Trophoblast cell (in vitro differentiated cells and primary cell): ENCODE results near the gene PSMD10.

Source experiments
- DNase-seq, 2 donors: peaks; one replicate each; pipeline ENCODE4 v3.0.0-alpha.2; 2016
- H2AFZ ChIP-seq: 2 replicates; pipeline ENCODE4 v1.6.1; 2013; ENCODE audit warnings: low read length, moderate library complexity, mild to moderate bottlenecking; ENCODE audit not compliant: insufficient read depth, poor library complexity
- H2AK5ac ChIP-seq: 2 replicates; pipeline ENCODE4 v1.6.1; 2013; ENCODE audit warnings: mild to moderate bottlenecking, low read length
- H2BK120ac ChIP-seq: 2 replicates; pipeline ENCODE4 v1.6.1; 2013; ENCODE audit warnings: low read length, mild to moderate bottlenecking, moderate library complexity; ENCODE audit not compliant: insufficient read depth, poor library complexity
- H2BK12ac ChIP-seq: 2 replicates; pipeline ENCODE4 v1.6.1; 2013; ENCODE audit warnings: mild to moderate bottlenecking, low read length, moderate library complexity
- H2BK5ac ChIP-seq: 2 replicates; pipeline ENCODE4 v1.6.1; 2013; ENCODE audit warnings: low read length, low read depth, moderate library complexity, mild to moderate bottlenecking; ENCODE audit not compliant: poor library complexity
- H3K14ac ChIP-seq: 2 replicates; pipeline ENCODE4 v1.6.1; 2013; ENCODE audit warnings: mild to moderate bottlenecking, low read length
- H3K18ac ChIP-seq: 2 replicates; pipeline ENCODE4 v1.6.1; 2013; ENCODE audit warnings: mild to moderate bottlenecking, low read length
- H3K23ac ChIP-seq: 2 replicates; pipeline ENCODE4 v1.6.1; 2013; ENCODE audit warnings: low read length
- H3K27ac ChIP-seq: 2 replicates; pipeline ENCODE4 v1.5.1; 2013; ENCODE audit warnings: low read depth, mild to moderate bottlenecking, inconsistent platforms, low read length, moderate library complexity
- H3K27me3 ChIP-seq: 2 replicates; pipeline ENCODE4 v1.6.1; 2013; ENCODE audit warnings: inconsistent platforms, mild to moderate bottlenecking, low read length, moderate library complexity; ENCODE audit not compliant: insufficient read depth
- H3K36me3 ChIP-seq, 2 experiments: 1 replicate in 1 of 2; 2 replicates in 1 of 2; pipeline ENCODE4 v1.6.1; 2013; ENCODE audit warnings: low read length in 2 of 2, mild to moderate bottlenecking in 2 of 2, moderate library complexity in 1 of 2; ENCODE audit not compliant: insufficient read depth in 2 of 2, control insufficient read depth in 1 of 2
- H3K4ac ChIP-seq: 2 replicates; pipeline ENCODE4 v1.6.1; 2013; ENCODE audit warnings: low read depth, mild to moderate bottlenecking, low read length, moderate library complexity
- H3K4me1 ChIP-seq, 2 experiments: 1 replicate in 1 of 2; 2 replicates in 1 of 2; pipeline ENCODE4 v1.6.1; 2013; ENCODE audit warnings: low read length in 2 of 2, mild to moderate bottlenecking in 2 of 2, moderate library complexity in 1 of 2; ENCODE audit not compliant: insufficient read depth in 2 of 2, control insufficient read depth in 1 of 2
- H3K4me2 ChIP-seq: 2 replicates; pipeline ENCODE4 v1.6.1; 2013; ENCODE audit warnings: inconsistent platforms, mild to moderate bottlenecking, low read length, moderate library complexity
- H3K4me3 ChIP-seq: 2 replicates; pipeline ENCODE4 v1.5.1; 2013; ENCODE audit warnings: mild to moderate bottlenecking, low read depth, low read length, inconsistent platforms
- H3K79me1 ChIP-seq: one replicate; pipeline ENCODE4 v1.6.1; 2013; ENCODE audit warnings: low read length
- H3K79me2 ChIP-seq: 2 replicates; pipeline ENCODE4 v1.6.1; 2013; ENCODE audit warnings: low read length, mild to moderate bottlenecking; ENCODE audit not compliant: control insufficient read depth, insufficient read depth, poor library complexity
- H3K9ac ChIP-seq: 2 replicates; pipeline ENCODE4 v1.6.1; 2013; ENCODE audit warnings: mild to moderate bottlenecking, low read length
- H3K9me3 ChIP-seq: 2 replicates; pipeline ENCODE4 v1.6.1; 2013; ENCODE audit warnings: low read depth, mild to moderate bottlenecking, control low read depth, inconsistent platforms, low read length; ENCODE audit not compliant: insufficient read depth
- H4K12ac ChIP-seq: 2 replicates; pipeline ENCODE4 v1.6.1; 2013; ENCODE audit warnings: low read depth, mild to moderate bottlenecking, low read length, moderate library complexity
- H4K8ac ChIP-seq: 2 replicates; pipeline ENCODE4 v1.6.1; 2013; ENCODE audit warnings: low read depth, mild to moderate bottlenecking, low read length, moderate library complexity
- H4K91ac ChIP-seq: one replicate; pipeline ENCODE4 v1.6.1; 2013; ENCODE audit warnings: low read depth, mild to moderate bottlenecking, low read length, moderate library complexity
- WGBS: extraction: QIAGEN DNeasy Blood & Tissue Kit; methylation state at CpG from one replicate; pipeline ENCODE4 v1.1.7; 2013; ENCODE audit warnings: missing lambda C conversion rate; ENCODE audit not compliant: insufficient read length, insufficient coverage; ENCODE audit errors: extremely low coverage; 5-methylcytosine and 5-hydroxymethylcytosine counted together

PSMD10 gene

GRCh38 chrX:108064613-108065012, 26.7 kb downstream of the PSMD10 start:
- H3K4me3 ChIP-seq, result no peak overlapping the region
- H3K9ac ChIP-seq, result no peak overlapping the region
- no peak overlapping the region for H4K8ac ChIP-seq
- no peak overlapping the region for H3K4ac ChIP-seq
- no peaks in the 10 kb centered on the region for H3K9me3 ChIP-seq
- no peak overlapping the region for H3K23ac ChIP-seq
- H2AFZ ChIP-seq, result no peak overlapping the region
- no peak for DNase-seq
- no peaks in the 10 kb centered on the region for H3K36me3 ChIP-seq
- no peak overlapping the region for H3K4me2 ChIP-seq
- H2BK12ac ChIP-seq, result no peak overlapping the region
- H3K79me2 ChIP-seq, result no peaks in the 10 kb centered on the region
- no peaks in the 10 kb centered on the region for H3K4me1 ChIP-seq
- H4K12ac ChIP-seq, result no peak overlapping the region
- no peak overlapping the region for H3K18ac ChIP-seq
- no peaks in the 10 kb centered on the region for H3K27me3 ChIP-seq
- H3K14ac ChIP-seq, result no peak overlapping the region
- H3K27ac ChIP-seq, result no peak overlapping the region
- WGBS, result no CpG with 5 or more reads among the region's 2 CpGs
- no peaks in the 10 kb centered on the region for H3K79me1 ChIP-seq
- no peak overlapping the region for H4K91ac ChIP-seq
- no peak overlapping the region for H2BK5ac ChIP-seq
- no peak overlapping the region for H2AK5ac ChIP-seq
- H2BK120ac ChIP-seq, result no peak overlapping the region

GRCh38 chrX:108064001-108064400, 27.3 kb downstream of the PSMD10 start:
- no peak overlapping the region for H4K91ac ChIP-seq
- no peak for DNase-seq
- H3K27me3 ChIP-seq, result no peaks in the 10 kb centered on the region
- no peak overlapping the region for H3K4ac ChIP-seq
- H3K4me3 ChIP-seq, result no peak overlapping the region
- H4K12ac ChIP-seq, result no peak overlapping the region
- no peak overlapping the region for H3K23ac ChIP-seq
- H2AK5ac ChIP-seq, result no peak overlapping the region
- no peaks in the 10 kb centered on the region for H3K79me2 ChIP-seq
- no peak overlapping the region for H2BK5ac ChIP-seq
- no peak overlapping the region for H3K18ac ChIP-seq
- H3K79me1 ChIP-seq, result no peaks in the 10 kb centered on the region
- H3K4me2 ChIP-seq, result no peak overlapping the region
- no peak overlapping the region for H3K9ac ChIP-seq
- no peak overlapping the region for H3K27ac ChIP-seq
- no peaks in the 10 kb centered on the region for H3K36me3 ChIP-seq
- H3K4me1 ChIP-seq, result no peaks in the 10 kb centered on the region
- no peaks in the 10 kb centered on the region for H3K9me3 ChIP-seq
- no CpG with 5 or more reads among the region's 1 CpG for WGBS
- H2AFZ ChIP-seq, result no peak overlapping the region
- no peak overlapping the region for H2BK120ac ChIP-seq
- H3K14ac ChIP-seq, result no peak overlapping the region
- no peak overlapping the region for H2BK12ac ChIP-seq
- no peak overlapping the region for H4K8ac ChIP-seq

- Histone ChIP-seq H3K9me3 (no peaks in the 10 kb centered on the region), H2AK5ac (no peak overlapping the region), H4K91ac (no peak overlapping the region), H3K4me3 (no peak overlapping the region), H3K27me3 (no peaks in the 10 kb centered on the region), H3K18ac (no peak overlapping the region), H2BK120ac (no peak overlapping the region), H3K9ac (no peak overlapping the region), H3K4ac (no peak overlapping the region), H3K4me1 (no peaks in the 10 kb centered on the region), H3K79me1 (no peaks in the 10 kb centered on the region), H2AFZ (no peak overlapping the region), H3K36me3 (no peaks in the 10 kb centered on the region), H3K14ac (no peak overlapping the region), H3K23ac (no peak overlapping the region), H4K8ac (no peak overlapping the region), H2BK5ac (no peak overlapping the region), H3K79me2 (no peaks in the 10 kb centered on the region), H3K27ac (no peak overlapping the region), H2BK12ac (no peak overlapping the region), H4K12ac (no peak overlapping the region), H3K4me2 (no peak overlapping the region)
- no peak for DNase-seq
- WGBS, result no CpG with 5 or more reads among the region's 1 CpG
Measured at GRCh38 chrX:108059801-108060200, 31.5 kb downstream of the PSMD10 start.

- no peak overlapping the region for H3K9ac ChIP-seq
- no peak overlapping the region for H3K4me3 ChIP-seq
- H3K27me3 ChIP-seq, result no peaks in the 10 kb centered on the region
- no peak for DNase-seq
- no peak overlapping the region for H4K12ac ChIP-seq
- no peak overlapping the region for H3K23ac ChIP-seq
- no peak overlapping the region for H3K27ac ChIP-seq
- no peaks in the 10 kb centered on the region for H3K4me1 ChIP-seq
- H4K8ac ChIP-seq, result no peak overlapping the region
- no peak overlapping the region for H3K4ac ChIP-seq
- no peaks in the 10 kb centered on the region for H3K9me3 ChIP-seq
- H4K91ac ChIP-seq, result no peak overlapping the region
- H2AK5ac ChIP-seq, result no peak overlapping the region
- H3K79me2 ChIP-seq, result no peaks in the 10 kb centered on the region
- H2AFZ ChIP-seq, result no peak overlapping the region
- no peak overlapping the region for H2BK120ac ChIP-seq
- no peaks in the 10 kb centered on the region for H3K36me3 ChIP-seq
- no peak overlapping the region for H3K4me2 ChIP-seq
- H3K18ac ChIP-seq, result no peak overlapping the region
- no peaks in the 10 kb centered on the region for H3K79me1 ChIP-seq
- H2BK5ac ChIP-seq, result no peak overlapping the region
- H2BK12ac ChIP-seq, result no peak overlapping the region
- H3K14ac ChIP-seq, result no peak overlapping the region
Measured at GRCh38 chrX:108055546-108055945, 35.8 kb downstream of the PSMD10 start.

GRCh38 chrX:108053218-108053617, 38.1 kb downstream of the PSMD10 start:
- Histone ChIP-seq H3K79me2 (no peaks in the 10 kb centered on the region), H3K14ac (no peak overlapping the region), H3K36me3 (no peaks in the 10 kb centered on the region), H3K9me3 (no peaks in the 10 kb centered on the region), H2AK5ac (no peak overlapping the region), H3K4ac (no peak overlapping the region), H3K9ac (no peak overlapping the region), H2BK12ac (no peak overlapping the region), H3K23ac (no peak overlapping the region), H4K8ac (no peak overlapping the region), H3K4me3 (no peak overlapping the region), H2AFZ (no peak overlapping the region), H4K12ac (no peak overlapping the region), H2BK5ac (no peak overlapping the region), H3K79me1 (no peaks in the 10 kb centered on the region), H3K27ac (no peak overlapping the region), H3K18ac (no peak overlapping the region), H3K4me2 (no peak overlapping the region), H2BK120ac (no peak overlapping the region), H3K27me3 (no peaks in the 10 kb centered on the region), H4K91ac (no peak overlapping the region), H3K4me1 (no peaks in the 10 kb centered on the region)
- DNase-seq, result no peak
